GM19468 (cell line): Measurements from ENCODE around the gene NOM1.
A peak's percentile ranks its signal among the peaks of the same experiment; 100 is the strongest.
"Not testable (repeated sequence)": the region's sequence is repeated elsewhere in the genome, so short reads cannot be mapped to it uniquely, and the experiment has no call there.

ENCODE experiments used
- ATAC-seq: cut with Tn5 transposase; IDR thresholded peaks from one replicate; pipeline ENCODE4 v1.9.1; 2021; ENCODE audit warnings: mild to moderate bottlenecking, moderate library complexity, moderate number of reproducible peaks; ENCODE audit not compliant: unreplicated experiment; ENCODE audit errors: extremely low read depth

Gene NOM1

GRCh38 chr7:156949541-156950380 is at the start of gene NOM1:
Gene NOM1 (plus strand): TSS chr7:156949712. CDS start chr7:156949738, 26 bp downstream.
- ATAC-seq, result peak; percentile 66

- ATAC-seq, result not testable (repeated sequence)
Measured at GRCh38 chr7:156900093-156900492, 49.4 kb upstream of the NOM1 start.

GRCh38 chr7:156903232-156903909 is 46.1 kb upstream of the NOM1 start:
- ATAC-seq, result no peak

GRCh38 chr7:156906200-156906649 is 43.3 kb upstream of the NOM1 start:
- ATAC-seq, result no peak

GRCh38 chr7:156907656-156908055 is 41.9 kb upstream of the NOM1 start:
- ATAC-seq, result no peak

GRCh38 chr7:156909574-156910252 is 39.8 kb upstream of the NOM1 start:
- not testable (repeated sequence) for ATAC-seq

- peak; percentile 40 for ATAC-seq
Measured at GRCh38 chr7:156918635-156919034, 30.9 kb upstream of the NOM1 start.

GRCh38 chr7:156919132-156919713 is 30.3 kb upstream of the NOM1 start:
- peak; percentile 3 for ATAC-seq

GRCh38 chr7:156920076-156920475 is 29.4 kb upstream of the NOM1 start:
- no peak for ATAC-seq

GRCh38 chr7:156920487-156921373 is 28.8 kb upstream of the NOM1 start:
- ATAC-seq, result not testable (repeated sequence)

GRCh38 chr7:156922304-156922703 is 27.2 kb upstream of the NOM1 start:
- not testable (repeated sequence) for ATAC-seq

GRCh38 chr7:156925821-156926220 is 23.7 kb upstream of the NOM1 start:
- ATAC-seq, result not testable (repeated sequence)

GRCh38 chr7:156927571-156928405 is 21.7 kb upstream of the NOM1 start:
- ATAC-seq, result no peak

- ATAC-seq, result no peak
Measured at GRCh38 chr7:156928406-156928747, 21.1 kb upstream of the NOM1 start.

GRCh38 chr7:156929789-156930539 is 19.5 kb upstream of the NOM1 start:
- no peak for ATAC-seq

- no peak for ATAC-seq
Measured at GRCh38 chr7:156932006-156932405, 17.5 kb upstream of the NOM1 start.

- no peak for ATAC-seq
Measured at GRCh38 chr7:156935250-156935649, 14.3 kb upstream of the NOM1 start.

- ATAC-seq, result not testable (repeated sequence)
Measured at GRCh38 chr7:156936766-156937165, 12.7 kb upstream of the NOM1 start.
